K562 treated with DMSO at 1 percent for 24 hours (cell line): ENCODE data around the gene OXT. TPM values are rescaled to one million over a fixed set of nuclear protein-coding genes. Genes with fewer than 3 reads are reported as not detected.

ENCODE experiments used
- total RNA-seq: library from RNA; unstranded; fragments of 300-600 nt; gene quantifications from 2 replicates; pipeline ENCODE4 v1.2.3, GENCODE V29; 2022; ENCODE audit warnings: low read depth; ENCODE audit not compliant: insufficient read depth

The OXT gene
- total RNA-seq: not detected in 2 replicates

DNA sequence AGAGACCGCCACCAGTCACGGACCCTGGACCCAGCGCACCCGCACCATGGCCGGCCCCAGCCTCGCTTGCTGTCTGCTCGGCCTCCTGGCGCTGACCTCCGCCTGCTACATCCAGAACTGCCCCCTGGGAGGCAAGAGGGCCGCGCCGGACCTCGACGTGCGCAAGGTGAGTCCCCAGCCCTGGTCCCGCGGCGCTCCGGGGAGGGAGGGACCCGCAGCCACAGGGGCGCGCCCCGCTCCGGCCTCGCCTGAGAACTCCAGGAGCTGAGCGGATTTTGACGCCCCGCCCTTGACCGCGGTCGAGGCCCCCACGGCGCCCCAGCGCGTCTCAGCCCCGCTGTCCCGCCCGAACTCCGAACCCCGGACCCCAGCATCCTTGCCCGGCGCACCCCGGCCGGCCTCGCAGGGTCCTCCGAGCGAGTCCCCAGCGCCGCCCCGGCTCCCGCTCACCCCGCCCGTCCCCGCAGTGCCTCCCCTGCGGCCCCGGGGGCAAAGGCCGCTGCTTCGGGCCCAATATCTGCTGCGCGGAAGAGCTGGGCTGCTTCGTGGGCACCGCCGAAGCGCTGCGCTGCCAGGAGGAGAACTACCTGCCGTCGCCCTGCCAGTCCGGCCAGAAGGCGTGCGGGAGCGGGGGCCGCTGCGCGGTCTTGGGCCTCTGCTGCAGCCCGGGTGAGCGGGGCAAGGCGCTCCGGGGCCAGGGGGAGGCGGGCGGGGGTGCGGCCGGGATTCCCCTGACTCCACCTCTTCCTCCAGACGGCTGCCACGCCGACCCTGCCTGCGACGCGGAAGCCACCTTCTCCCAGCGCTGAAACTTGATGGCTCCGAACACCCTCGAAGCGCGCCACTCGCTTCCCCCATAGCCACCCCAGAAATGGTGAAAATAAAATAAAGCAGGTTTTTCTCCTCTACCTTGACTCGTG lies at the start of gene OXT:
Gene OXT, plus strand, starts transcription at position 11 of the 920 bp plus-strand sequence. Its CDS starts 36 bp downstream, at position 47.

DNA sequence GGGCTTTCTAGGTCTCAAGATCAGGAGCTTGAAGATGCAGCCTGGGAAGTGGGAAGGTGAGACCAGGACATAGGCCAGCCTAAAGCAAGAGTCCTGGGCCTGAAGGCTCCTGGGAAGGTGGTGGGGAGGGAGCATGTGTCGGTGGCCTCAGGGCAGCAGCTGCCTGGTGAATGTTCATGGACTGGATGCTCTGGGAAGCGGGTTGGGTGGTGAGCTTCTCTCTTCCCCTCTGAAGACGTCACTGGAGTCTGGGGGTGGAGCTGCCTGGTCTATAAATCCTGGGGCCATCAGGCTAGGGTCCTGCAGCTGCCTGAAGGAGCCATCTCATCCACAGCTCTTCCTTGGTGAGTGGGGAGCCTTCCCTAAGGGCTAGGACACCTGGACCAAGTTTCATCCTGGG lies 28.1 kb upstream of the OXT start, which contains the start of gene GNRH2:
Gene GNRH2, plus strand, starts transcription at position 301 of the 400 bp plus-strand sequence. CDS start 793 bp downstream, outside the sequence.

DNA sequence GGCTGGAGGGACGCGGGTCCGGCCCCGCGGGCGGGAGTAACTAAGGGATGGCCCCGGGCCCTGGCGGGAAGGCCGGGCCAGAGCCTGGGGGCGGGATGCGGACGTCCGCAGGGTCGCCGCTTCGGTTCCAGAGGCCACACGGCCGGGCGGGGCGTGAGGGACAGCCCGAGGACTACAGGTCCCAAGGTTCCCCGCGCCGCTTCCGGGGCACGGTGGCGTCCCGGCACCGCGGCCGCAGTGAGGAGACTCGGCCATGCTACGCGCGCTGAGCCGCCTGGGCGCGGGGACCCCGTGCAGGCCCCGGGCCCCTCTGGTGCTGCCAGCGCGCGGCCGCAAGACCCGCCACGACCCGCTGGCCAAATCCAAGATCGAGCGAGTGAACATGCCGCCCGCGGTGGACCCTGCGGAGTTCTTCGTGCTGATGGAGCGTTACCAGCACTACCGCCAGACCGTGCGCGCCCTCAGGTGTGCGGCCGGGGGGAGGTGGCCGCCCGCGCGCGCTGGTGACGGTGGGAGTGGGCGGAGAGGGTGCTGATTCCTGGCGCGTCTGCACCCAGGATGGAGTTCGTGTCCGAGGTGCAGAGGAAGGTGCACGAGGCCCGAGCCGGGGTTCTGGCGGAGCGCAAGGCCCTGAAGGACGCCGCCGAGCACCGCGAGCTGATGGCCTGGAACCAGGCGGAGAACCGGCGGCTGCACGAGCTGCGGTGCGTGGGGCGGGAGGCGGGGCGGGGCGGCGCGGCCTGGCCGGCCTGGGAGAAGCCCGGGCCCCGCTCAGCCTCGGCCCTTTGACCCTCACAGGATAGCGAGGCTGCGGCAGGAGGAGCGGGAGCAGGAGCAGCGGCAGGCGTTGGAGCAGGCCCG lies 25.4 kb upstream of the OXT start, which contains the start of gene MRPS26:
Gene MRPS26, plus strand, starts transcription at position 237 of the 861 bp plus-strand sequence. Its CDS starts 17 bp downstream, at position 254.

DNA sequence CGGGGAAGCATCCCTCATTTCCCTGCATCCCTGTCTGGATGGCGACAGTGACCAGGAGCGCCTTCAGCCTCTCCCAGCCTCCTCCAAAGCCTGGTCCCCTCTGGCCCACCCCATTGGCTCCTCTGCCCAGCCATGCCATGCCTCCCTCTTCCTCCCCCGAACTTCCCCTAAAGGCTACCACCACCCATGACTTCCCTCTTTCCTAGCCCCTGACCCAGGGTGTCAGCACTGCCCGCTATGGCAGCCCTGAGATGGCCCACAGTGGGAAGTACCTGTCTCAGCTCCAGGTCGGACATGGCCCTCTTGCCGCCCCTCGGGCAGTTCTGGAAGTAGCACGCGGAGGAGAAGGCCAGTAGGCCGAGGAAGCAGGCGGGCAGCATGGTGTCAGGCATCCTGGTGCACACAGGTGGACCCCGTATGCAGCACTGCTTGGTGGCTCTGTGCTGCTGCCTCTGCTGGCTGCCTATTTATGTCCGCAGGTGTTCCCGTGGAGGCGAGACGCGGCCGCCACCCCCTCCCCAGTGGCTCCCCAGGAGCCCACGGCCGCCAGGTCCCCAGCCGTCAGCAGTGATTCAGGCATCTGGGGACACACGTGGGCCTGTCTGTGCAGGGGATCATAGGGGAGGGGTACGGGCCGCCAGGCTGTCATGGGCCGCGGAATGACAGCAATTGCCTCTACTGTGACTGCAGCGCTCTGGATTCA lies 13.0 kb downstream of the OXT start, which contains the start of gene AVP:
Gene AVP, minus strand, starts transcription at position 442 of the 703 bp plus-strand sequence. Its CDS starts 50 bp downstream, at position 392.

Other genes starting within 250 kb of the OXT start
- 16.6 and 17.3 TPM in 2 replicates for gene PCED1A, start 231.0 kb upstream of the OXT start, total RNA-seq
- gene VPS16, start 230.9 kb upstream of the OXT start, total RNA-seq: 47.0 and 49.4 TPM in 2 replicates
- gene PTPRA, start 198.1 kb upstream of the OXT start, total RNA-seq: 31.4 and 37.5 TPM in 2 replicates
- gene GNRH2, start 28.0 kb upstream of the OXT start, total RNA-seq: not detected in 2 replicates
- gene MRPS26, start 25.6 kb upstream of the OXT start, total RNA-seq: 43.2 and 50.3 TPM in 2 replicates
- not detected in 2 replicates for gene AVP, start 13.1 kb downstream of the OXT start, total RNA-seq
- gene FASTKD5, start 88.2 kb downstream of the OXT start, total RNA-seq: 10.9 and 12.1 TPM in 2 replicates
- 4.8 and 4.9 TPM in 2 replicates for gene UBOX5, start 88.2 kb downstream of the OXT start, total RNA-seq
- 4.4 and 5.0 TPM in 2 replicates for gene LZTS3, start 101.9 kb downstream of the OXT start, total RNA-seq
- 34.2 and 34.7 TPM in 2 replicates for gene DDRGK1, start 133.1 kb downstream of the OXT start, total RNA-seq
- gene ITPA, start 137.9 kb downstream of the OXT start, total RNA-seq: 42.1 and 57.2 TPM in 2 replicates
- gene SLC4A11, start 167.6 kb downstream of the OXT start, total RNA-seq: 0.14 TPM in 1 of 2 replicates, not detected in the other